MM.1S (cell line): ENCODE measurements around the gene LDLRAD4.

ENCODE experiments used
- DNase-seq: peaks from one replicate; pipeline ENCODE4 v3.0.0-alpha.2; 2015
- H2AFZ ChIP-seq: fragments of 300-600 bp; sonication (generic); 2 replicates; pipeline ENCODE4 v1.6.0; 2016; ENCODE audit warnings: antibody characterized with exemption, low read length
- H3F3A ChIP-seq: fragments of 300-600 bp; sonication (generic); 2 replicates; pipeline ENCODE4 v1.6.1; 2016; ENCODE audit warnings: mild to moderate bottlenecking, antibody characterized with exemption, low read length, moderate library complexity, mixed read lengths; ENCODE audit not compliant: insufficient read depth
- H3K27ac ChIP-seq: fragments of 300-600 bp; sonication (generic); 2 replicates; pipeline ENCODE4 v1.5.1; 2016; ENCODE audit warnings: mild to moderate bottlenecking, low read length
- H3K27me3 ChIP-seq: fragments of 300-600 bp; sonication (generic); replicated peaks from 2 replicates; pipeline ENCODE4 v1.6.0; 2016; ENCODE audit warnings: low read length; ENCODE audit not compliant: insufficient read depth
- H3K36me3 ChIP-seq: fragments of 300-600 bp; sonication (generic); replicated peaks from 2 replicates; pipeline ENCODE4 v1.6.1; 2016; ENCODE audit warnings: mild to moderate bottlenecking, low read length, mixed read lengths; ENCODE audit not compliant: insufficient read depth
- H3K4me1 ChIP-seq: fragments of 300-600 bp; sonication (generic); 2 replicates; pipeline ENCODE4 v1.6.1; 2016; ENCODE audit warnings: low read length, mixed read lengths
- H3K4me2 ChIP-seq: fragments of 300-600 bp; sonication (generic); 2 replicates; pipeline ENCODE4 v1.6.0; 2016; ENCODE audit warnings: low read depth, low read length
- H3K4me3 ChIP-seq: fragments of 300-600 bp; sonication (generic); 2 replicates; pipeline ENCODE4 v1.5.1; 2016; ENCODE audit warnings: low read length, mixed read lengths
- H3K79me2 ChIP-seq: fragments of 300-600 bp; sonication (generic); 2 replicates; pipeline ENCODE4 v1.6.1; 2016; ENCODE audit warnings: mixed run types, low read length, mixed read lengths
- H3K9ac ChIP-seq: fragments of 300-600 bp; sonication (generic); 2 replicates; pipeline ENCODE4 v1.6.1; 2016; ENCODE audit warnings: low read length, mixed read lengths
- H3K9me2 ChIP-seq: fragments of 300-600 bp; sonication (generic); replicated peaks from 2 replicates; pipeline ENCODE4 v1.6.1; 2016; ENCODE audit warnings: mild to moderate bottlenecking, low read length, mixed read lengths; ENCODE audit not compliant: insufficient read depth
- H3K9me3 ChIP-seq: fragments of 300-600 bp; sonication (generic); replicated peaks from 2 replicates; pipeline ENCODE4 v1.6.1; 2016; ENCODE audit warnings: mild to moderate bottlenecking, low read length, mixed read lengths; ENCODE audit not compliant: insufficient read depth
- H4K20me1 ChIP-seq: fragments of 300-600 bp; sonication (generic); 2 replicates; pipeline ENCODE4 v1.6.1; 2016; ENCODE audit warnings: mild to moderate bottlenecking, low read length, moderate library complexity, mixed read lengths; ENCODE audit not compliant: insufficient read depth
- CTCF ChIP-seq: fragments of 300-600 bp; sonication (generic); IDR thresholded peaks from 2 replicates; pipeline ENCODE4 v1.5.1; 2016; ENCODE audit warnings: antibody characterized with exemption, low read length, mixed read lengths
- EZH2 ChIP-seq: fragments of 300-600 bp; sonication (generic); optimal IDR thresholded peaks from 2 replicates; pipeline ENCODE3; 2017; ENCODE audit warnings: low read depth, mild to moderate bottlenecking, antibody characterized with exemption, low read length, mixed read lengths
- EZH2phosphoT487 ChIP-seq: fragments of 300-600 bp; sonication (generic); IDR thresholded peaks from 2 replicates; pipeline ENCODE4 v1.6.1; 2018; ENCODE audit warnings: antibody characterized with exemption, low read length

Gene LDLRAD4

GRCh38 chr18:13420969-13421686, 202.6 kb downstream of the LDLRAD4 start:
- Histone ChIP-seq H2AFZ (no peak overlapping the region), H3K4me1 (no peaks in the 10 kb centered on the region), H4K20me1 (no peaks in the 10 kb centered on the region), H3K36me3 (no peaks in the 10 kb centered on the region), H3F3A (no peaks in the 10 kb centered on the region), H3K79me2 (no peaks in the 10 kb centered on the region), H3K27me3 (no peaks in the 10 kb centered on the region), H3K9ac (no peak overlapping the region), H3K27ac (no peak overlapping the region), H3K9me3 (no peaks in the 10 kb centered on the region), H3K4me2 (no peak overlapping the region), H3K4me3 (no peak overlapping the region), H3K9me2 (no peaks in the 10 kb centered on the region)
- no peak for TF ChIP-seq CTCF
- no peak for TF ChIP-seq EZH2phosphoT487
- TF ChIP-seq EZH2 = no peak
- DNase-seq = no peak

GRCh38 chr18:13422541-13423147, 204.1 kb downstream of the LDLRAD4 start:
- Histone ChIP-seq H3K4me1 (no peaks in the 10 kb centered on the region), H3K9ac (no peak overlapping the region), H4K20me1 (no peaks in the 10 kb centered on the region), H3K27ac (no peak overlapping the region), H3K27me3 (no peaks in the 10 kb centered on the region), H3K4me3 (no peak overlapping the region), H2AFZ (no peak overlapping the region), H3K79me2 (no peaks in the 10 kb centered on the region), H3F3A (no peaks in the 10 kb centered on the region), H3K9me3 (no peaks in the 10 kb centered on the region), H3K36me3 (no peaks in the 10 kb centered on the region), H3K4me2 (no peak overlapping the region), H3K9me2 (no peaks in the 10 kb centered on the region)
- DNase-seq = no peak
- TF ChIP-seq EZH2 = no peak
- no peak for TF ChIP-seq CTCF
- no peak for TF ChIP-seq EZH2phosphoT487

GRCh38 chr18:13423352-13423751, 204.8 kb downstream of the LDLRAD4 start:
- H3K27me3 ChIP-seq = no peaks in the 10 kb centered on the region
- no peak overlapping the region for H3K27ac ChIP-seq
- H2AFZ ChIP-seq = no peak overlapping the region
- no peak for DNase-seq
- H3K4me1 ChIP-seq = no peaks in the 10 kb centered on the region
- no peak overlapping the region for H3K4me3 ChIP-seq
- no peaks in the 10 kb centered on the region for H3K9me2 ChIP-seq
- H3K36me3 ChIP-seq = no peaks in the 10 kb centered on the region
- TF ChIP-seq EZH2 = no peak
- TF ChIP-seq EZH2phosphoT487 = no peak
- no peak for TF ChIP-seq CTCF
- H3F3A ChIP-seq = no peaks in the 10 kb centered on the region
- no peak overlapping the region for H3K9ac ChIP-seq
- H3K4me2 ChIP-seq = no peak overlapping the region
- no peaks in the 10 kb centered on the region for H3K79me2 ChIP-seq
- H3K9me3 ChIP-seq = no peaks in the 10 kb centered on the region
- no peaks in the 10 kb centered on the region for H4K20me1 ChIP-seq
